ENCODE data around the gene H2BK1. TPM values are rescaled to one million over a fixed set of nuclear protein-coding genes. Genes with fewer than 3 reads are reported as not detected.

The H2BK1 gene
- total RNA-seq, 2 experiments from 2014 or later: not detected

DNA sequence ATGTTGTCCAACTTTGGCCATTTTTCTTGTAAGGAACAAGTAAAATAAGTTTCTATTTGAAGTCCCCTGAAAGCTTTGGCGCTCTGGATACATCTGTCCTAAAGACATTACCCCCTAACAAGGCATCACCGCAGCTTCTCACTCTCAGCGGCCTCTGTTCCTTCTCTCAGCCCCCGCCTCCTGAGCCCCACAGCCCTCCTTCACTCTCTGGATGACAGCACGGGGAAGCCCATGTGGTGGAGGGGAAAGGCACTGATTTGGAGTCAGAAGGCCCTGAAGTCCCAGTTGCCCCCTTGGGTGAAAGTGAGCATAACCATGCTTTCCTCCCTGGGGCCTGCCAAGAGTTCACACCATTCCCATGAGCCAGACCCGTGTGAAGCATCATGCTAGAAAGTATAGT, 4.6 kb downstream of the H2BK1 start:
- no peak for DNase-seq
- H3K27me3 Mint-ChIP-seq: no peaks in the 10 kb centered on the region
- intact Hi-C loops (cut with DNase I, micrococcal nuclease): loop anchor here in 1 of 2 experiments (2.0 kb wide), 1 partner anchor 21 kb away; the partner anchor contains the start of gene ABCF2
- H3K27ac Mint-ChIP-seq: peak overlapping the region; percentile 42
- Histone ChIP-seq H3K36me3 (ENCODE audit: insufficient read depth, low read length) (peaks cover 2% of the 10 kb centered on the region), H3K4me1 (ENCODE audit: insufficient read depth, low read length) (peaks cover 58% of the 10 kb centered on the region), H3K9me3 (ENCODE audit: control insufficient read depth in 1 of 2, insufficient read depth in 1 of 2, low read length in 2 of 2) (no peaks in the 10 kb centered on the region), H3K27me3 (ENCODE audit: control insufficient read depth in 1 of 2, insufficient read depth in 2 of 2, low read length in 2 of 2) (no peaks in the 10 kb centered on the region), H3K27ac (ENCODE audit: low read depth in 1 of 2, low read length in 2 of 2) (peak overlapping the region in 1 of 2 donors; percentile 70), H3K4me3 (ENCODE audit: low read length) (no peak overlapping the region)
- POLR2A ChIA-PET: interaction anchor here (2.8 kb wide), 1 partner anchor 21 kb away, joined by 14 read pairs; the partner anchor contains the start of gene ABCF2
- ATAC-seq (ENCODE audit: poor library complexity): no peak
- H3K4me1 Mint-ChIP-seq (ENCODE audit: low read depth): peaks cover 28% of the 10 kb centered on the region
- TF ChIP-seq, protein P1, sequence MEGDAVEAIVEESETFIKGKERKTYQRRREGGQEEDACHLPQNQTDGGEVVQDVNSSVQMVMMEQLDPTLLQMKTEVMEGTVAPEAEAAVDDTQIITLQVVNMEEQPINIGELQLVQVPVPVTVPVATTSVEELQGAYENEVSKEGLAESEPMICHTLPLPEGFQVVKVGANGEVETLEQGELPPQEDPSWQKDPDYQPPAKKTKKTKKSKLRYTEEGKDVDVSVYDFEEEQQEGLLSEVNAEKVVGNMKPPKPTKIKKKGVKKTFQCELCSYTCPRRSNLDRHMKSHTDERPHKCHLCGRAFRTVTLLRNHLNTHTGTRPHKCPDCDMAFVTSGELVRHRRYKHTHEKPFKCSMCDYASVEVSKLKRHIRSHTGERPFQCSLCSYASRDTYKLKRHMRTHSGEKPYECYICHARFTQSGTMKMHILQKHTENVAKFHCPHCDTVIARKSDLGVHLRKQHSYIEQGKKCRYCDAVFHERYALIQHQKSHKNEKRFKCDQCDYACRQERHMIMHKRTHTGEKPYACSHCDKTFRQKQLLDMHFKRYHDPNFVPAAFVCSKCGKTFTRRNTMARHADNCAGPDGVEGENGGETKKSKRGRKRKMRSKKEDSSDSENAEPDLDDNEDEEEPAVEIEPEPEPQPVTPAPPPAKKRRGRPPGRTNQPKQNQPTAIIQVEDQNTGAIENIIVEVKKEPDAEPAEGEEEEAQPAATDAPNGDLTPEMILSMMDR (IDR thresholded peaks at IDR 0.05): no peak
- no peak overlapping the region for H3K4me3 Mint-ChIP-seq
- peaks cover 3% of the 10 kb centered on the region for H3K36me3 Mint-ChIP-seq (ENCODE audit: low read depth)
- no peaks in the 10 kb centered on the region for H3K9me3 Mint-ChIP-seq
- CTCF ChIA-PET: no interaction called here

DNA sequence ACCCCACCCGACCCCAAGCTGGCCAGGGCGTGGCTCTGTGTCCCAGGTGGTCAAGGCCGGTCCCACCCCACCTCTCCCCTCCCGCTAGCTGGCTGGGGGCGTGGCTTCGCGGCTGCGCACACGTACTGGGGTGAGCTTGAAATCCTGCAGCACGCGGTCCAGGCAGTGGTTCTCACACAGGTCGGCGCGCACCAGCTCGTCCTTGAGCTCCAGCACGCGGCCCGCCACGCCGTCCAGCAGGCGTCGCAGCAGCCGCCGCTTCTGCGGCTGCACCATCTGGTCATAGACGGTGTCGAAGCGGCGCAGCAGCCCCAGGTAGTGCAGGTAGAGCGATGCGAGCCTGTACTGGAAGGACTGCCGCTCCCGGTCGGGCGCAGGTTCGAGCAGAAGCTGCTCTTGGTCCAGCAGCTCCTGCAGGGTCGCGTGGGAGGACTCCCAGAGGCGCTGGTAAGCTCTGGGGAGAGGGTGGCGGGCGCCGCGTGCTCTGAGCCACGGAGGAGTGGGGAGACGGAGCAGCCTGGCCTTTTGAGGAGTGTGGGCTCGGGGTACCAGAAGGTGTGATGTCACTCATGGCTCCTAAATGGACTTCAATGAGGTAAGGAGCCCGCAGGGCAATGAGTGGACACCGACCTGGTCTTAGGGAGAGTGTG, 5.8 kb downstream of the H2BK1 start:
- Mint-ChIP-seq H3K27me3 (no peaks in the 10 kb centered on the region), H3K36me3 (ENCODE audit: low read depth) (no peaks in the 10 kb centered on the region), H3K4me3 (no peak overlapping the region), H3K9me3 (no peaks in the 10 kb centered on the region), H3K27ac (peak overlapping the region; percentile 25), H3K4me1 (ENCODE audit: low read depth) (peaks cover 28% of the 10 kb centered on the region)
- ATAC-seq (ENCODE audit: poor library complexity) (no peak), DNase-seq (peak in 1 of 14 experiments; percentile 35)
- intact Hi-C loops (cut with DNase I, micrococcal nuclease): no loop called here
- H3K4me1 ChIP-seq (ENCODE audit: insufficient read depth, low read length): peaks cover 51% of the 10 kb centered on the region
- H3K4me3 ChIP-seq (ENCODE audit: low read length): no peak overlapping the region
- H3K27ac ChIP-seq (ENCODE audit: low read depth in 1 of 2, low read length in 2 of 2): no peak overlapping the region
- ChIA-PET POLR2A (no interaction called here), CTCF (no interaction called here)
- TF ChIP-seq, protein P1 (IDR thresholded peaks at IDR 0.05): no peak
- H3K36me3 ChIP-seq (ENCODE audit: insufficient read depth, low read length): no peaks in the 10 kb centered on the region
- no peaks in the 10 kb centered on the region for H3K27me3 ChIP-seq (ENCODE audit: control insufficient read depth in 1 of 2, insufficient read depth in 2 of 2, low read length in 2 of 2)
- H3K9me3 ChIP-seq (ENCODE audit: control insufficient read depth in 1 of 2, insufficient read depth in 1 of 2, low read length in 2 of 2): no peaks in the 10 kb centered on the region

DNA sequence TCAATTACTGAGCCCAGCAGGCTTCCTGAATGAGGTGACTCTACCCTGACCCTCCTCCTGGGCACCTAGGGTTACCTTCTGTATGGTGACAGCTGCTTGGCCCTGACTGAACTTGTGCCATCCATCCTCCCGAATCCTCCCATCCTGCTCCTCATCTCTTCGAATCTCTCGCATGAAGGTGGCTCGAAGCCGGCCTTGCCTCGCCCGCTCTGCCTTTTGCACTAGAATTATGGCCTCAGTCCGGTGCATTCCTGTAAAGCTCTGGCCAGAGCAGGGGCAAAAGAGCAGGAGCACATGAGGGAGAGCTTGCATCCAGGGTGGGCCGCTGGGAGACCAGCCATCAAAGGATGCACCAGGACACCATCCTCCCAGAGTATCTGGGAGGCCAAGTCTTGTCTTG, 7.5 kb downstream of the H2BK1 start:
- Mint-ChIP-seq H3K27ac (no peak overlapping the region), H3K4me3 (no peak overlapping the region), H3K36me3 (ENCODE audit: low read depth) (no peaks in the 10 kb centered on the region), H3K27me3 (no peaks in the 10 kb centered on the region), H3K4me1 (ENCODE audit: low read depth) (peaks cover 19% of the 10 kb centered on the region), H3K9me3 (no peaks in the 10 kb centered on the region)
- CTCF ChIA-PET: interaction anchor here (0.6 kb wide), 1 partner anchor 112 kb away, joined by 3 read pairs; no protein-coding TSS in a partner anchor
- POLR2A ChIA-PET: no interaction called here
- intact Hi-C loops (cut with DNase I, micrococcal nuclease): no loop called here
- DNase-seq: no peak
- Histone ChIP-seq H3K36me3 (ENCODE audit: insufficient read depth, low read length) (no peaks in the 10 kb centered on the region), H3K9me3 (ENCODE audit: control insufficient read depth in 1 of 2, insufficient read depth in 1 of 2, low read length in 2 of 2) (no peaks in the 10 kb centered on the region), H3K27me3 (ENCODE audit: control insufficient read depth in 1 of 2, insufficient read depth in 2 of 2, low read length in 2 of 2) (no peaks in the 10 kb centered on the region), H3K4me1 (ENCODE audit: insufficient read depth, low read length) (peaks cover 35% of the 10 kb centered on the region), H3K4me3 (ENCODE audit: low read length) (no peak overlapping the region), H3K27ac (ENCODE audit: low read depth in 1 of 2, low read length in 2 of 2) (no peak overlapping the region)
- no peak for ATAC-seq (ENCODE audit: poor library complexity)
- TF ChIP-seq, protein P1 (IDR thresholded peaks at IDR 0.05): no peak

All from CD4-positive, alpha-beta T cell (primary cell).